ENCODE data around the gene C16orf96. TPM values are rescaled to one million over a fixed set of nuclear protein-coding genes. Genes with fewer than 3 reads are reported as not detected.

Gene C16orf96
- total and polyA plus RNA-seq, 2 of the 13 experiments (the other 11 are each of a cell fraction or from before 2014, with no cell fraction given), result 0.03 TPM; not detected in 1

GRCh38 chr16:4616047-4616811 is 60.1 kb downstream of the C16orf96 start (continued):
- TF ChIP-seq, protein P1, sequence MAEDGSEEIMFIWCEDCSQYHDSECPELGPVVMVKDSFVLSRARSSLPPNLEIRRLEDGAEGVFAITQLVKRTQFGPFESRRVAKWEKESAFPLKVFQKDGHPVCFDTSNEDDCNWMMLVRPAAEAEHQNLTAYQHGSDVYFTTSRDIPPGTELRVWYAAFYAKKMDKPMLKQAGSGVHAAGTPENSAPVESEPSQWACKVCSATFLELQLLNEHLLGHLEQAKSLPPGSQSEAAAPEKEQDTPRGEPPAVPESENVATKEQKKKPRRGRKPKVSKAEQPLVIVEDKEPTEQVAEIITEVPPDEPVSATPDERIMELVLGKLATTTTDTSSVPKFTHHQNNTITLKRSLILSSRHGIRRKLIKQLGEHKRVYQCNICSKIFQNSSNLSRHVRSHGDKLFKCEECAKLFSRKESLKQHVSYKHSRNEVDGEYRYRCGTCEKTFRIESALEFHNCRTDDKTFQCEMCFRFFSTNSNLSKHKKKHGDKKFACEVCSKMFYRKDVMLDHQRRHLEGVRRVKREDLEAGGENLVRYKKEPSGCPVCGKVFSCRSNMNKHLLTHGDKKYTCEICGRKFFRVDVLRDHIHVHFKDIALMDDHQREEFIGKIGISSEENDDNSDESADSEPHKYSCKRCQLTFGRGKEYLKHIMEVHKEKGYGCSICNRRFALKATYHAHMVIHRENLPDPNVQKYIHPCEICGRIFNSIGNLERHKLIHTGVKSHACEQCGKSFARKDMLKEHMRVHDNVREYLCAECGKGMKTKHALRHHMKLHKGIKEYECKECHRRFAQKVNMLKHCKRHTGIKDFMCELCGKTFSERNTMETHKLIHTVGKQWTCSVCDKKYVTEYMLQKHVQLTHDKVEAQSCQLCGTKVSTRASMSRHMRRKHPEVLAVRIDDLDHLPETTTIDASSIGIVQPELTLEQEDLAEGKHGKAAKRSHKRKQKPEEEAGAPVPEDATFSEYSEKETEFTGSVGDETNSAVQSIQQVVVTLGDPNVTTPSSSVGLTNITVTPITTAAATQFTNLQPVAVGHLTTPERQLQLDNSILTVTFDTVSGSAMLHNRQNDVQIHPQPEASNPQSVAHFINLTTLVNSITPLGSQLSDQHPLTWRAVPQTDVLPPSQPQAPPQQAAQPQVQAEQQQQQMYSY (CRISPR knock-in tag; IDR thresholded peaks at IDR 0.05), result peak; percentile 93
- TF ChIP-seq ZSCAN21 (CRISPR knock-in tag; IDR thresholded peaks at IDR 0.05; ENCODE audit: borderline replicate concordance) (no peak; the same call in 1 of the 2 replicates), CBFB (CRISPR knock-in tag; IDR thresholded peaks at IDR 0.05) (0 out of 2 replicates have a peak, but pooled peaks have one; percentile 11), KDM4B (CRISPR knock-in tag; IDR thresholded peaks at IDR 0.05) (no peak), YEATS2 (CRISPR knock-in tag; IDR thresholded peaks at IDR 0.05; ENCODE audit: borderline replicate concordance) (peak; percentile 70; the same call in 1 of the 2 replicates), ZNF260 (CRISPR knock-in tag; IDR thresholded peaks at IDR 0.05; ENCODE audit: borderline replicate concordance, low read depth) (no peak), ZMYM2 (CRISPR knock-in tag; IDR thresholded peaks at IDR 0.05) (no peak), WIZ (CRISPR knock-in tag; IDR thresholded peaks at IDR 0.05) (no peak), MYC (CRISPR knock-in tag; IDR thresholded peaks at IDR 0.05; ENCODE audit: borderline replicate concordance) (peak; percentile 88; the same call in 1 of the 2 replicates), NKX3-1 (CRISPR knock-in tag; IDR thresholded peaks at IDR 0.05) (0 out of 2 replicates have a peak, but pooled peaks have one; percentile 47), DNMT1 (CRISPR knock-in tag; IDR thresholded peaks at IDR 0.05) (no peak), ZFP62 (CRISPR knock-in tag; IDR thresholded peaks at IDR 0.05) (no peak), BRD4 (CRISPR knock-in tag; IDR thresholded peaks at IDR 0.05) (peak; percentile 45; the same call in 1 of the 2 replicates), TRAFD1 (CRISPR knock-in tag; IDR thresholded peaks at IDR 0.05; ENCODE audit: borderline replicate concordance) (no peak)
- TF ChIP-seq, protein P2, sequence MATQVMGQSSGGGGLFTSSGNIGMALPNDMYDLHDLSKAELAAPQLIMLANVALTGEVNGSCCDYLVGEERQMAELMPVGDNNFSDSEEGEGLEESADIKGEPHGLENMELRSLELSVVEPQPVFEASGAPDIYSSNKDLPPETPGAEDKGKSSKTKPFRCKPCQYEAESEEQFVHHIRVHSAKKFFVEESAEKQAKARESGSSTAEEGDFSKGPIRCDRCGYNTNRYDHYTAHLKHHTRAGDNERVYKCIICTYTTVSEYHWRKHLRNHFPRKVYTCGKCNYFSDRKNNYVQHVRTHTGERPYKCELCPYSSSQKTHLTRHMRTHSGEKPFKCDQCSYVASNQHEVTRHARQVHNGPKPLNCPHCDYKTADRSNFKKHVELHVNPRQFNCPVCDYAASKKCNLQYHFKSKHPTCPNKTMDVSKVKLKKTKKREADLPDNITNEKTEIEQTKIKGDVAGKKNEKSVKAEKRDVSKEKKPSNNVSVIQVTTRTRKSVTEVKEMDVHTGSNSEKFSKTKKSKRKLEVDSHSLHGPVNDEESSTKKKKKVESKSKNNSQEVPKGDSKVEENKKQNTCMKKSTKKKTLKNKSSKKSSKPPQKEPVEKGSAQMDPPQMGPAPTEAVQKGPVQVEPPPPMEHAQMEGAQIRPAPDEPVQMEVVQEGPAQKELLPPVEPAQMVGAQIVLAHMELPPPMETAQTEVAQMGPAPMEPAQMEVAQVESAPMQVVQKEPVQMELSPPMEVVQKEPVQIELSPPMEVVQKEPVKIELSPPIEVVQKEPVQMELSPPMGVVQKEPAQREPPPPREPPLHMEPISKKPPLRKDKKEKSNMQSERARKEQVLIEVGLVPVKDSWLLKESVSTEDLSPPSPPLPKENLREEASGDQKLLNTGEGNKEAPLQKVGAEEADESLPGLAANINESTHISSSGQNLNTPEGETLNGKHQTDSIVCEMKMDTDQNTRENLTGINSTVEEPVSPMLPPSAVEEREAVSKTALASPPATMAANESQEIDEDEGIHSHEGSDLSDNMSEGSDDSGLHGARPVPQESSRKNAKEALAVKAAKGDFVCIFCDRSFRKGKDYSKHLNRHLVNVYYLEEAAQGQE (IDR thresholded peaks at IDR 0.05; ENCODE audit: borderline replicate concordance in 1 of 2, low read depth in 1 of 2, low read length in 2 of 2), result no peak

Data from HepG2 (cell line).